BJ (cell line): ENCODE measurements around the gene IWS1. TPM values are rescaled to one million over a fixed set of nuclear protein-coding genes. Genes with fewer than 3 reads are reported as not detected.
"Not testable (repeated sequence)": the region's sequence is repeated elsewhere in the genome, so short reads cannot be mapped to it uniquely, and the experiment has no call there.

ENCODE experiments used
- CTCF ChIA-PET: fragments of 350-600 bp; formaldehyde crosslinking; extraction: SDS; loops from one replicate; lab custom pipeline; 2021; ENCODE audit warnings: antibody characterized with exemption, inconsistent platforms; lab: Yijun Ruan, JAX
- POLR2A ChIA-PET: fragments of 300-600 bp; sonication (Branson Sonifier 250); formaldehyde crosslinking; extraction: SDS; loops from one replicate; lab custom pipeline; 2021; ENCODE audit warnings: antibody characterized with exemption; lab: Charles Lee
- DNase-seq: peaks from one replicate; pipeline ENCODE4 v3.0.0-alpha.2; 2011; ENCODE audit warnings: low read depth
- H3K27me3 ChIP-seq: 2 replicates; pipeline ENCODE4 v1.6.0; 2011; ENCODE audit warnings: low read length; ENCODE audit not compliant: control insufficient read depth, insufficient read depth
- H3K36me3 ChIP-seq: 2 replicates; pipeline ENCODE4 v1.5.1; 2011; ENCODE audit warnings: low read length; ENCODE audit not compliant: control insufficient read depth, insufficient read depth
- H3K4me3 ChIP-seq: 2 replicates; pipeline ENCODE4 v1.5.1; 2011; ENCODE audit warnings: low read depth, mild to moderate bottlenecking, control low read depth, low read length
- polyA plus RNA-seq: library from polyadenylated mRNA; depleted of rRNA; stranded (reverse); fragments of >200 nt; gene quantifications from 2 replicates; pipeline ENCODE4 v1.2.3, GENCODE V29; 2011
- TF ChIP-seq, protein P1 (sequence below): IDR thresholded peaks from 2 replicates; pipeline ENCODE4 v1.5.1; 2011; ENCODE audit warnings: low read depth, mild to moderate bottlenecking, control low read depth, inconsistent platforms, low read length, moderate library complexity; ENCODE audit not compliant: insufficient read depth

The IWS1 gene
- polyA plus RNA-seq, 1 experiment = 23.9 TPM

DNA sequence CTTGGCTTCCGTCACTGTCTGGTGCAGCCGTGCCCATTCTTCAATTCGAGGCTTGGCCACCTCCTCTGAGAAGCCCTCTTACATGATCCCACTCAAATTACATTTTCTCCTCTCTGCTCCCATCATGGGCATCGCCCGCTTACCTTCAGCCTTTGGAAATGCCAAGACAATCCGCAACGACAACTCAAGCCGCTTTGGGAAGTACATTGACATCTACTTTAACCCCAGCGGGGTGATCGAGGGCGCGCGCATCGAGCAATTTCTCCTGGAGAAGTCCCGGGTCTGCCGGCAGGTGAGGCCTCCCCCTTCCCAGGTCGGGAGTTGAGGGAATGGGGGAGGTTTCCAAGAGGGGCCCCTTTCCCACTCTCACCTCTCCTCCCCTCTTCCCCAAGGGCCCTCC is 47.5 kb upstream of the IWS1 start:
- H3K36me3 ChIP-seq = no peaks in the 10 kb centered on the region
- H3K4me3 ChIP-seq = no peak overlapping the region
- no peak for DNase-seq
- ChIA-PET POLR2A (no interaction called here), CTCF (interaction anchor here (1.0 kb wide), 1 partner anchor 9 kb away, joined by 3 read pairs; no protein-coding TSS in a partner anchor)
- 0 out of 2 replicates have a peak, but pooled peaks cover 2% of the 10 kb centered on the region for H3K27me3 ChIP-seq
- TF ChIP-seq, protein P1, sequence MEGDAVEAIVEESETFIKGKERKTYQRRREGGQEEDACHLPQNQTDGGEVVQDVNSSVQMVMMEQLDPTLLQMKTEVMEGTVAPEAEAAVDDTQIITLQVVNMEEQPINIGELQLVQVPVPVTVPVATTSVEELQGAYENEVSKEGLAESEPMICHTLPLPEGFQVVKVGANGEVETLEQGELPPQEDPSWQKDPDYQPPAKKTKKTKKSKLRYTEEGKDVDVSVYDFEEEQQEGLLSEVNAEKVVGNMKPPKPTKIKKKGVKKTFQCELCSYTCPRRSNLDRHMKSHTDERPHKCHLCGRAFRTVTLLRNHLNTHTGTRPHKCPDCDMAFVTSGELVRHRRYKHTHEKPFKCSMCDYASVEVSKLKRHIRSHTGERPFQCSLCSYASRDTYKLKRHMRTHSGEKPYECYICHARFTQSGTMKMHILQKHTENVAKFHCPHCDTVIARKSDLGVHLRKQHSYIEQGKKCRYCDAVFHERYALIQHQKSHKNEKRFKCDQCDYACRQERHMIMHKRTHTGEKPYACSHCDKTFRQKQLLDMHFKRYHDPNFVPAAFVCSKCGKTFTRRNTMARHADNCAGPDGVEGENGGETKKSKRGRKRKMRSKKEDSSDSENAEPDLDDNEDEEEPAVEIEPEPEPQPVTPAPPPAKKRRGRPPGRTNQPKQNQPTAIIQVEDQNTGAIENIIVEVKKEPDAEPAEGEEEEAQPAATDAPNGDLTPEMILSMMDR = no peak

DNA sequence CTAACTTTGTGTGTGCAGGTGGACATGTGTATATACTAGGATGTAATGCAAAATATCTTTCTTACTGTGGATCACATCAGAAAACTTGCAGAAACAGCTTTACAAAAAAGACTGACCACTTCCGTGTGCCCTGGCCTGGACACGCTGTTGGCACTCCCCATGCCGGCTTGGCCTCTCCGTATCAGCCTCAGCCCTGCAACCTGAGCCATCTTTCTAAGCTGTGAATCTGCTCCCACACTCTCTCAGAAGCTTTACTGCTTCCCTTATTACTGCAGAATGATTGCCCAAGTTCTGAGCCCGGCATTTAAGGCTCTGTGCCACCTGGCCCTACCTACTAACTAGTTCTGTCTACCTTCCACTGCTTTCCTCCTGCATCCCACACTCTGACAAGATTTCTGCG is 47.0 kb upstream of the IWS1 start:
- H3K4me3 ChIP-seq = no peak overlapping the region
- TF ChIP-seq, protein P1 = no peak
- ChIA-PET CTCF (interaction anchor here (1.0 kb wide), 1 partner anchor 9 kb away, joined by 3 read pairs; no protein-coding TSS in a partner anchor), POLR2A (no interaction called here)
- 0 out of 2 replicates have a peak, but pooled peaks cover 2% of the 10 kb centered on the region for H3K27me3 ChIP-seq
- no peak for DNase-seq
- no peaks in the 10 kb centered on the region for H3K36me3 ChIP-seq

DNA sequence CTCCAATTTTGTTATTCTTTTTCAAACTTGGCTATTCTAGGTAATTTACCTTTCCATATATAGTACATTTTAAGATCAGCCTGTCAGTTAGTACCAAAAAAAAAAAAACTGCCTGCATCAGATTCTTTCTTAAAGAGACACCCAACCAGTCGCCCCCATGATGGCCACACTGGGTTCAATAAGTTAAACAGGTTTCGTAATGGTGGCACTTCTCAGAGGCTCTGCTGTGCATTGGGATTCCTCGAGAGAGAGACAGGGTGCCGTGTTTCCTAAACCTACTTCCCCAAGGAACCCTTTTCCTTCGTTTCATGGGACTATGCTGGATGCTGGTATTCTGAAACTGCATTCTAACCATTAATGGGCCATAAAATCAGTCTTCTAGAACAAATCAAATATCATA is 46.6 kb upstream of the IWS1 start:
- TF ChIP-seq, protein P1 = no peak
- Histone ChIP-seq H3K36me3 (no peaks in the 10 kb centered on the region), H3K4me3 (no peak overlapping the region), H3K27me3 (0 out of 2 replicates have a peak, but pooled peaks cover 2% of the 10 kb centered on the region)
- ChIA-PET POLR2A (no interaction called here), CTCF (interaction anchor here (1.0 kb wide), 1 partner anchor 10 kb away, joined by 3 read pairs; no protein-coding TSS in a partner anchor)
- no peak for DNase-seq

DNA sequence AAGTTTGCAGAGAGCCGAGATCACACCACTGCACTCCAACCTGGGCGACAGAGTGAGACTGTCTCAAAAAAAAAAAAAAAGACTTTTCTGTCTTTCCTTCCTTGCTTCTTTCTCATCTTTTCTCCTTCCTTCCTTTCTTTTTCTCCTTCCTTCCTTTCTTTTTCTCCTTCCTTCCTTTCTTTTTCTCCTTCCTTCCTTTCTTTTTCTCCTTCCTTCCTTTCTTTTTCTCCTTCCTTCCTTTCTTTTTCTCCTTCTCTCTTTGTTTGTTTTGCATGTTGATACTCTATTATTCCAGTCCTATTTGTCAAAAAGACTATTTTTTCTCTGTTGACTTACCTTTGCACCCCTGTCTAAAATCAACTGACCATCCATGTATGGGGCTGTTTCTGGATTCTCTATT is 46.1 kb upstream of the IWS1 start:
- H3K27me3 ChIP-seq, DNase-seq, CTCF ChIA-PET, H3K4me3 ChIP-seq, H3K36me3 ChIP-seq, POLR2A ChIA-PET: not testable (repeated sequence)

DNA sequence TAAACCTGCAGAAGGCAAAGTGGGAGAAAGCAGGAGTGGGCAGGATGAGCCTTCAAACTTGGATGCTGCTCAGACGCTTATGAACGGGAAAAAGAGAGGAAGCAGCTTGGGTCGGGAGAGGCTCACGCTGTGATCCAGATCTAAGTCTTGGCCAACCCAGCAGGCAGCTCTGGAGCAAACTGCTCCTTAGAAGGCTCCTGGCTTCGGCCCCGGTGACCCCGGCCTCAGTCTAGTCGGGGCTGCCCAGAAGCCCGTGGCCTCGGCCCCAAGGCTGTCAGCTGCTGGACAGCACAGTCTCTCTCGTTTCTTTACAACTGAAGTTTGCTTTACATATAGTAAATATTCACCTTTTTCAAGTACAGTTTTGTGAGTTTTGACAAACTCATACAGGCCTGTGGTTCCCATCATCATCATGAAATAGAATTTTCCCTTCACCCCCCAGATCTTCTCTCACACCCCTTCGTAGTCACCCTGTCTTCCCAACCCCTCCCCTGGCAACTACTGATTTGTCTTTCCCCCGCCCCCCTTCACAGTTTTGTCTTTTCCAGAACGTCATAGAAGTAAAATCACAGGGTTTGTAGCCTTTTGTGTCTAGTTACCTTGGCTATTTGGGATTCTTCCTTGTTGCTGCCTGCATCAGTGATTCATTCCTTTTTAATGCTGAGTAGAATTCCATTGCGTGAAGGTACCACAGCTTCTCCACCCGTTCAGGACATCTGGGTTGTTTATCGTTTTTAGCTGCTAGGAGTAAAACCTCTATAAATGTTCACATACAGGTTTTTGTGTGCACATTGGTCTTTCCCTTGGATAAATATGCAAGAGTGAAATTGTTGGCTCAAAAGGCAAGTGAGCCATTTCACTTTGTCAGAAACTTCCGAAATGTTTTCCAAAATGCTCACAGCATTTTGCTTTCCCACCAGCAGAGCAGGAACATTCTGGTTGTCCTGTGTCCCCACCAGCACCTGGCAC is 44.3 kb upstream of the IWS1 start:
- 0 out of 2 replicates have a peak, but pooled peaks cover 2% of the 10 kb centered on the region for H3K27me3 ChIP-seq
- H3K4me3 ChIP-seq = no peak overlapping the region
- ChIA-PET POLR2A (no interaction called here), CTCF (no interaction called here)
- no peaks in the 10 kb centered on the region for H3K36me3 ChIP-seq
- TF ChIP-seq, protein P1 = no peak
- DNase-seq = no peak
